HG03196 (cell line): ENCODE results near the gene MOB3A.
"Not testable (repeated sequence)": the region's sequence is repeated elsewhere in the genome, so short reads cannot be mapped to it uniquely, and the experiment has no call there.

Experiments used
- ATAC-seq: cut with Tn5 transposase; IDR thresholded peaks from one replicate; pipeline ENCODE4 v1.9.1; 2021; ENCODE audit not compliant: unreplicated experiment

Gene MOB3A

GRCh38 chr19:2109046-2109864 is 13.1 kb upstream of the MOB3A start:
- no peak for ATAC-seq

GRCh38 chr19:2108251-2109016 is 12.3 kb upstream of the MOB3A start:
- ATAC-seq, result no peak

- no peak for ATAC-seq
Observed at GRCh38 chr19:2103045-2103707, 7.0 kb upstream of the MOB3A start.

- no peak for ATAC-seq
Observed at GRCh38 chr19:2101417-2102335, 5.5 kb upstream of the MOB3A start.

GRCh38 chr19:2100719-2101061 is 4.6 kb upstream of the MOB3A start:
- ATAC-seq, result no peak

- no peak for ATAC-seq
Observed at GRCh38 chr19:2099937-2100718, 4.0 kb upstream of the MOB3A start.

GRCh38 chr19:2099054-2099501 is 3.0 kb upstream of the MOB3A start:
- no peak for ATAC-seq

GRCh38 chr19:2097886-2098327 is 1.8 kb upstream of the MOB3A start:
- no peak for ATAC-seq

GRCh38 chr19:2097203-2097885 is 1.2 kb upstream of the MOB3A start:
- ATAC-seq, result no peak

- peak; percentile 53 for ATAC-seq
Observed at GRCh38 chr19:2096480-2097202, 515 bp upstream of the MOB3A start, which contains the start of gene IZUMO4. IZUMO4 (plus strand) TSS chr19:2096915; CDS start chr19:2096946, 31 bp downstream.

GRCh38 chr19:2091926-2092525 is 4.1 kb downstream of the MOB3A start:
- ATAC-seq, result not testable (repeated sequence)

- ATAC-seq, result no peak
Observed at GRCh38 chr19:2089727-2090053, 6.4 kb downstream of the MOB3A start.

GRCh38 chr19:2089001-2089711 is 7.0 kb downstream of the MOB3A start:
- ATAC-seq, result no peak

GRCh38 chr19:2087621-2088100 is 8.5 kb downstream of the MOB3A start:
- ATAC-seq, result no peak

GRCh38 chr19:2086695-2087620 is 9.2 kb downstream of the MOB3A start:
- not testable (repeated sequence) for ATAC-seq

- ATAC-seq, result peak; percentile 26
Observed at GRCh38 chr19:2084993-2085720, 11.0 kb downstream of the MOB3A start.
